ENCODE measurements around the gene DSC1.

GRCh38 chr18:31100436-31101182, 62.0 kb downstream of the DSC1 start:
- TF ChIP-seq RNF2 (conservative IDR thresholded peaks at IDR 0.05; ENCODE audit: low read depth) (no peak), ZNF761 (CRISPR knock-in tag; conservative IDR thresholded peaks at IDR 0.05) (no peak), FOXA1 (IDR thresholded peaks at IDR 0.05) (no peak), FOXA1 (CRISPR knock-in tag; IDR thresholded peaks at IDR 0.05) (no peak), FOSL2 (CRISPR knock-in tag; IDR thresholded peaks at IDR 0.05) (no peak), JUNB (CRISPR knock-in tag; IDR thresholded peaks at IDR 0.05; ENCODE audit: borderline replicate concordance) (no peak), POLR2A (IDR thresholded peaks at IDR 0.05; ENCODE audit: insufficient read depth in 1 of 2, low read depth in 2 of 2, low read length in 2 of 2) (no peak), REXO4 (CRISPR knock-in tag; IDR thresholded peaks at IDR 0.05; ENCODE audit: borderline replicate concordance) (no peak), NBN (conservative IDR thresholded peaks at IDR 0.05) (no peak), CBFB (CRISPR knock-in tag; IDR thresholded peaks at IDR 0.05) (no peak), KLF13 (CRISPR knock-in tag; IDR thresholded peaks at IDR 0.05) (no peak), IKZF4 (CRISPR knock-in tag; IDR thresholded peaks at IDR 0.05; ENCODE audit: borderline replicate concordance, low read depth, not compliant biosample characterization) (peak; percentile 4)

All from HepG2 (cell line).